HepG2 (cell line): ENCODE data around the gene FAM163A.

Source experiments
- CREM ChIP-seq, 2 experiments: sonication (generic) in 1 of 2; formaldehyde crosslinking in 1 of 2; IDR thresholded peaks; 2 replicates each; pipeline versions ENCODE4 v1.4.0 to v1.6.1; 2016 to 2020; ENCODE audit warnings: antibody characterized with exemption in 1 of 2, mild to moderate bottlenecking in 1 of 2, missing genetic modification reagents in 1 of 2
- EZH2 ChIP-seq: conservative IDR thresholded peaks from 2 replicates; pipeline ENCODE4 v1.6.1; 2012; ENCODE audit warnings: mild to moderate bottlenecking, low read depth, low read length, moderate library complexity
- HIVEP1 ChIP-seq: sonication (generic); formaldehyde crosslinking; IDR thresholded peaks from 2 replicates; pipeline ENCODE4 v1.4.0; 2020; ENCODE audit warnings: mild to moderate bottlenecking, missing genetic modification reagents
- JUN ChIP-seq: sonication (generic); formaldehyde crosslinking; IDR thresholded peaks from 2 replicates; pipeline ENCODE4 v1.4.0; 2020; ENCODE audit warnings: mild to moderate bottlenecking, missing genetic modification reagents
- JUNB ChIP-seq: sonication (generic); formaldehyde crosslinking; IDR thresholded peaks from 2 replicates; pipeline ENCODE4 v1.8.0; 2022; ENCODE audit warnings: missing genetic modification reagents, mild to moderate bottlenecking, borderline replicate concordance
- JUND ChIP-seq: sonication (generic); formaldehyde crosslinking; IDR thresholded peaks from 2 replicates; pipeline ENCODE4 v1.8.0; 2022; ENCODE audit warnings: mild to moderate bottlenecking, missing genetic modification reagents
- ZBTB14 ChIP-seq: sonication (generic); formaldehyde crosslinking; IDR thresholded peaks from 2 replicates; pipeline ENCODE4 v1.4.0; 2020; ENCODE audit warnings: missing genetic modification reagents
- ZBTB7A ChIP-seq: sonication (generic); formaldehyde crosslinking; IDR thresholded peaks from 2 replicates; pipeline ENCODE4 v1.8.0; 2022; ENCODE audit warnings: mild to moderate bottlenecking, missing genetic modification reagents
- ZZZ3 ChIP-seq: sonication (generic); formaldehyde crosslinking; IDR thresholded peaks from 2 replicates; pipeline ENCODE4 v1.4.0; 2020; ENCODE audit warnings: missing genetic modification reagents, mild to moderate bottlenecking, borderline replicate concordance
- TF ChIP-seq, protein P1 (sequence below): sonication (generic); formaldehyde crosslinking; conservative IDR thresholded peaks from 2 replicates; pipeline ENCODE4 v1.8.1; 2023; ENCODE audit warnings: missing genetic modification reagents

DNA sequence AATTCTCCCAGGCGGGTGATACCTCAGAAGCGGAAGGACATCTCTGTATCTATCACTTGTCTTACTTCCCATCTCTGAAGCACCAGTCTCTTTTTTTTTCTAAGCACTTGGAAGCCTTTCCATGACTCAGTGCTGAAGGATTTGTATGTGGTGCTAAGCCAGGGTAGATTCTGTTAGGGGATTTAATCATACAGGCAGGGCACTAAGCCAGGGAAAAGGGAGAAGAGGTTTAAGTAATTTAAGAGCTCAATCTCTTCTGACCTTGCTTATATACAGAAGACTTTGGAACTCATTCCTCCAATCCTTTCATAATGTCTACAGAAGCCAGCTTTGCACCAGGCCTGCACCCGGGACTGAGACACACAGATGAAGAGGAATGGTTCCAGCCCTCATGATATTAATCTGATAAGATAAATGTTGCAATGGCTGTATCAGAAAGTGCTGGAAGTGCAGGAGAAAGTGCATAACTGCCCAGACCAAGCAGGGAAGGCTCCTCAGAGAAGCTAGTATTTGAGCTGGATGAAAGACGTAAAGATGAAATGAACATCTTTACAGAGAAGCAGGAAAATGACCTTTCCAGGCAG lies 11.0 kb downstream of the FAM163A start:
- TF ChIP-seq JUN (CRISPR knock-in tag), result no peak
- TF ChIP-seq HIVEP1 (CRISPR knock-in tag), result no peak
- no peak for TF ChIP-seq ZBTB14
- TF ChIP-seq ZBTB7A (CRISPR knock-in tag), result no peak
- TF ChIP-seq, protein P1, sequence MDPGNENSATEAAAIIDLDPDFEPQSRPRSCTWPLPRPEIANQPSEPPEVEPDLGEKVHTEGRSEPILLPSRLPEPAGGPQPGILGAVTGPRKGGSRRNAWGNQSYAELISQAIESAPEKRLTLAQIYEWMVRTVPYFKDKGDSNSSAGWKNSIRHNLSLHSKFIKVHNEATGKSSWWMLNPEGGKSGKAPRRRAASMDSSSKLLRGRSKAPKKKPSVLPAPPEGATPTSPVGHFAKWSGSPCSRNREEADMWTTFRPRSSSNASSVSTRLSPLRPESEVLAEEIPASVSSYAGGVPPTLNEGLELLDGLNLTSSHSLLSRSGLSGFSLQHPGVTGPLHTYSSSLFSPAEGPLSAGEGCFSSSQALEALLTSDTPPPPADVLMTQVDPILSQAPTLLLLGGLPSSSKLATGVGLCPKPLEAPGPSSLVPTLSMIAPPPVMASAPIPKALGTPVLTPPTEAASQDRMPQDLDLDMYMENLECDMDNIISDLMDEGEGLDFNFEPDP (CRISPR knock-in tag), result no peak
- TF ChIP-seq CREM (IDR thresholded peaks at IDR 0.05), result no peak
- TF ChIP-seq CREM (CRISPR knock-in tag; IDR thresholded peaks at IDR 0.05), result no peak
- TF ChIP-seq ZZZ3, result no peak
- no peak for TF ChIP-seq JUND (CRISPR knock-in tag)
- no peak for TF ChIP-seq EZH2
- TF ChIP-seq JUNB, result no peak
